Spinal cord (tissue), 10 donors: ENCODE data around the gene SIGLEC9. TPM values are rescaled to one million over a fixed set of nuclear protein-coding genes. Genes with fewer than 3 reads are reported as not detected.
A peak's percentile ranks its signal among the peaks of the same experiment; 100 is the strongest.

Source experiments
- DNase-seq, 6 donors: peaks; one replicate each; pipeline versions ENCODE4 v3.0.0 to v3.0.0-alpha.2; 2013 to 2015; ENCODE audit warnings: low spot score in 6 of 6, low read depth in 4 of 6
- H3K27ac ChIP-seq: one replicate; pipeline ENCODE4 v1.5.1; 2013; ENCODE audit warnings: low read depth, low read length, control low read depth
- H3K27me3 ChIP-seq: one replicate; pipeline ENCODE4 v1.6.1; 2013; ENCODE audit warnings: low read length; ENCODE audit not compliant: control insufficient read depth, insufficient read depth
- H3K36me3 ChIP-seq: one replicate; pipeline ENCODE4 v1.6.1; 2013; ENCODE audit warnings: low read length; ENCODE audit not compliant: control insufficient read depth, insufficient read depth
- H3K4me1 ChIP-seq: one replicate; pipeline ENCODE4 v1.6.1; 2013; ENCODE audit warnings: low read length; ENCODE audit not compliant: control insufficient read depth, insufficient read depth
- H3K4me3 ChIP-seq: one replicate; pipeline ENCODE4 v1.5.1; 2013; ENCODE audit warnings: low read depth, low read length, control low read depth
- H3K9me3 ChIP-seq: one replicate; pipeline ENCODE4 v1.6.1; 2013; ENCODE audit warnings: low read length; ENCODE audit not compliant: control insufficient read depth, insufficient read depth
- WGBS: methylation state at CpG from one replicate; pipeline ENCODE4 v1.1.5; 2013; ENCODE audit warnings: missing lambda C conversion rate; ENCODE audit not compliant: insufficient coverage; 5-methylcytosine and 5-hydroxymethylcytosine counted together
- polyA plus RNA-seq, 2 donors: library from polyadenylated mRNA; unstranded; fragments of 120-200 nt; gene quantifications; one replicate each; pipeline ENCODE4 v1.2.1, GENCODE V29; 2013; ENCODE audit not compliant: insufficient read length in 2 of 2
- total RNA-seq, 2 donors: library from RNA; depleted of rRNA in 1 of 2; stranded (reverse); fragments of 120-200 nt in 1 of 2; fragments of >200 nt in 1 of 2; gene quantifications; one replicate each; pipeline versions ENCODE4 v1.2.3 to v1.2.4, GENCODE V29; 2013 to 2014
- donor health status: healthy.

SIGLEC9 gene
- total and polyA plus RNA-seq, 4 donors: 1.2 to 2.2 (median 1.7) TPM

DNA sequence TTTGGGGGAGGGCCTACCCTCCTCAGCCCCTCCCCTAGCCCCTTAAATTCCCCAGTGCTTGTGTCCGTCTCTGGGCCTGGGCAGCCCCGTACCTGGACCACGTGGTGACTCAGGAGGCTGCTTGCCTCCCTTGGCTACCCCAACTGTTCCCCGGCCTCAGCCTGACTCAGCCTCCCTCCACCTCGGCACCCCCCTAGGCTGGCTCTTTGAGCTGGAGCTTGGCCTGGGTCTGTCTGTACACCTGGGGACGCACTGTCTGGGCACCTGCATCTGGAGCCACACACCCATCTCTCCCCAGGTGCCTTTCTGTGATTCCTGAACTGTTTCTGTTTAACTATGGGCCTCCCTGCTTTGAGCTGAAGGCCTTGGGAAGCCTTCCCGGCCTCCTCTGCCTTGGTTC, 40.2 kb upstream of the SIGLEC9 start:
- H3K9me3 ChIP-seq: no peaks in the 10 kb centered on the region
- H3K36me3 ChIP-seq: peaks cover 6% of the 10 kb centered on the region
- no peaks in the 10 kb centered on the region for H3K27me3 ChIP-seq
- no peak overlapping the region for H3K4me3 ChIP-seq
- H3K4me1 ChIP-seq: no peaks in the 10 kb centered on the region
- 83% methylated on average over 6 of the region's 7 CpGs for WGBS
- no peak overlapping the region for H3K27ac ChIP-seq
- DNase-seq: no peak

DNA sequence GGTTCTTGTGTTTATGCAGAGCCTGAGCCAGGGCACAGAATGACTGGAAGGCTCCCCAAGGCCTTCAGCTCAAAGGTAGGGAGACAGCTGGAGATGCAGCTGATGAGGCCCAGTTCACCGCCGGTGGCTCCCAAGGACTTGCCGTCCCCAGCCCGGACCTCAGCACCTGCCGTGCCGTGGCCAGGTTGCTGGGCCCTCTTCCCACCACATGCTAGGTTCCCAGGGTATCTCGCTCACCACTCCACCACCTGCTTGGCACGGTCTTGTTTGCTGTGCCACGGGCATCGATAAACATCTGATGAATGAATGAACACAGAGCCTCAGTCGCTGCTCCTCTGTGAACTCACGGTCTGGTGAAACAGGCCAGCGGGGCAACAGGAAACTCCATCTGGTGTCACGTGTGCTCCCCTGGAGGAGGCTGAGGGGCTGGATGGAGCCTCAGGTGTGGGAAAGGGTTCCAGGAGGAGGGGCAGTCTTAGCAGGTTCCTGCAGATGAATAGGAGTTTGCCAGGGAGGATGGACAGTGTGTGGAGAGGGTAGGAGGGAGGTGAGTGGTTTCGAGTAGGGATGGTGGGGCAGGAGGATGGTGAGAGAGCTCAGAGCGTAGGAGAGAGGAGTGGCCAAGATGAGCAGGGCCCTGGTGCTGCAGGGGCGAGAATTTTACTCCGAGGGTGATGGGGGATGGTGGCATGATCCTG, 38.4 kb upstream of the SIGLEC9 start:
- Histone ChIP-seq H3K36me3 (peaks cover 5% of the 10 kb centered on the region), H3K27ac (no peak overlapping the region), H3K4me1 (no peaks in the 10 kb centered on the region), H3K9me3 (no peaks in the 10 kb centered on the region), H3K4me3 (no peak overlapping the region), H3K27me3 (no peaks in the 10 kb centered on the region)
- 87% methylated on average over 18 of the region's 18 CpGs for WGBS
- DNase-seq: no peak

DNA sequence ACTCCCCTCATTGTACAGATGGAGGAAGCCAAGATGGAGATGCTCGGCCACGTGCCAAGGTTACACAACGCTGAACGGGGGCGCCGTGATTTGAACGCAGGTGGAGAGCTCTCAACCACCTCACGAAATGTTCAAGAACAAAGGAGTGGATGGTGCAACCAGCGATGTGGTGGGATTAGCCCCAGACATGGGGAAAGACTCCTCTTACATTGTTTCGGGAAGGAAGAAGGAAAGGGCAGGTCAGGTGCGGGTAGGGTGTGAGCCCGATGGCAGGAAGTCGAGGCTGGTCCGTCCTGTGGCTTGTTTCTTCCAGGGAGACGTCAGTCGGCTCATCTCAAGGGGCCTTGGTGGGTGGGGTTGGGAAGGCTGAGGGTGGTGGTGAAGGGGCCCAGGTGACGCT, 34.9 kb upstream of the SIGLEC9 start:
- 93% methylated on average over 16 of the region's 17 CpGs for WGBS
- no peak for DNase-seq
- H3K4me1 ChIP-seq: peaks cover 11% of the 10 kb centered on the region
- H3K9me3 ChIP-seq: no peaks in the 10 kb centered on the region
- no peaks in the 10 kb centered on the region for H3K27me3 ChIP-seq
- no peak overlapping the region for H3K27ac ChIP-seq
- H3K4me3 ChIP-seq: no peak overlapping the region
- peaks cover 11% of the 10 kb centered on the region for H3K36me3 ChIP-seq

DNA sequence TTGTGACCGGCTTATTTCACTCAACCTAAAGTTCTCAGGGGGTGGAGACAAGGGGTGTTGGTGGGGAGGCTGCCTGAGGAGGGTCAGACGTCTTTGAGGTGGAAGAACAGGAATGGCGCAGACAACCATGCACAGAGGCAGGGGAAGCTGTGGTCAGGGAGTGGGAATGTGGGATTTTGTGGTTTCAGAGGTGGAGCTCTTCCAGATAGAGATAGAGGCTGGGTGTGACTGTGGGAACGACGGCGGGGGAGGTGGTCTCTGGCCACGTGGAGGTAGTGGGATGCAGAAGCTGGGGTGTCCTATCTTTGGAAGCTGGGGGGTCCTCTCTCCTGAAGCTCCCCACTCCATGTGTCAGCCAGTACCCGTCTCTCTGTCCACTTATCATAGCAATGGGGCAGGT, 34.2 kb upstream of the SIGLEC9 start:
- H3K9me3 ChIP-seq: no peaks in the 10 kb centered on the region
- H3K4me1 ChIP-seq: peaks cover 14% of the 10 kb centered on the region
- H3K36me3 ChIP-seq: peaks cover 11% of the 10 kb centered on the region
- WGBS: 89% methylated on average over 4 of the region's 8 CpGs
- no peak for DNase-seq
- no peak overlapping the region for H3K4me3 ChIP-seq
- no peaks in the 10 kb centered on the region for H3K27me3 ChIP-seq
- no peak overlapping the region for H3K27ac ChIP-seq

DNA sequence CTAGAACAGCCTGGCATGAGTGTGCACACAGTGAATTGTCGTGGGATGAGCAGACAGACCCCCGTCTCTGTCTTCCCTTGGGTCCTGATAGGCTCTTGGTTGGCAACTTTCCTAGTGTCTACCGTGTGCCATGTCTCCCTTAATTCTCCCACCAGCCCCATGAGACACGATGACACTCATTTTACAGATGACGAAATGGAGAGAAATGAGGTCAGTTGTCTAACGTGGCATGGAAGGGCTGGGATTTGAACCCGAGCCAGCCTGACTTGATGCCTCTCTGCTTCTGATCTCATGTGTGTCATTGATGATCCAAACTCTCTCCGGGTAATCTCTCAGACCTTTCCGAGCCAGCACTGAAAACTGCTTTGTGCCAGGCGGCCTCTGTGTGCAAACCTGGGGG, 33.6 kb upstream of the SIGLEC9 start:
- no peak overlapping the region for H3K4me3 ChIP-seq
- H3K27me3 ChIP-seq: no peaks in the 10 kb centered on the region
- WGBS: 68% methylated on average over 7 of the region's 10 CpGs
- DNase-seq: no peak
- H3K4me1 ChIP-seq: peaks cover 14% of the 10 kb centered on the region
- no peaks in the 10 kb centered on the region for H3K9me3 ChIP-seq
- no peak overlapping the region for H3K27ac ChIP-seq
- peaks cover 10% of the 10 kb centered on the region for H3K36me3 ChIP-seq

DNA sequence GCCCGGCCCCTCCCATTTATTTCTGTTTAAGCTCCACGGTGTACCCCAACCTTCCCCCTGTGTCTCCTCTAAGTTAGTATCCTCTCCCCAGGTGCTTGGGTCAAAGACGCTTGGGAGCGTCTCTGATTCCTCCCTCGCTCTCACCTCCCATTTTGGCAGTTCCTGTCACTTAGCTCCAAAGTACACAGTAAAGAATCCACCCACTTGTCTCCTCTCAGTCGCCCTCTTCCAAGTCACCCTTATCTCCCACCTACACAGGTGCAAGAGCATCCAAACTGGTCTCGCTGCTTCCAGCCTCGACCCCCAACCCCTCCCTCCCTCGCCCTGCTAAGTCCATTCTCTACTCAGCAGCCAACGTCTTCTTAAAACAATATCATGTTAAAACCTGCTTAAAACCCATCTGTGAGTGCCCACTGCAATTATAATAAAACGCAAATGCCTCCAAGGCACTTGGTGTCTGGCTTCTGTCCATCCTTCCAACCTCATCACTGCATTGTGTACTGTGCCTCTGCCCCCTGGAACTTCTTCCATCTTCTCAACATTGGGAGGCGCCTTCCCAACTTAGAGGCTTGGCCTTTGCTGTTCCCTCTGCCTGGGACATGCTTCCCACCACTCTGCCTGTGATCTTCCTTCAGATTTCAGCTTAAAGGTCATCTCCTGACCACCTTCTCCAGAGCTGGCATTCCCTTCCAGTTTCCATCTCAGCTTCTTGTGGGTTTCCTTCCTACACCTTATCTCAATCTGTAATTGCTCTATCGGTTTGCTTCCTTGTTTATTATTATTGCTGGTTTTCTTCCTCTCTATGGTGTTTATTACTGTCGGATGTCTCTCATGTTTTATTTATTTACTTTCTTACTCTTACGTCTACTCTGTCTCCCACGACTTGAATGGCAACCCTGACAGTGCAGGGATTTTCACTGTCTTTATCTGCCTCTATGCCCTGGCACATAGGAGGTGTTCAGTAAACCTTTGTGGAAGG, 32.5 kb upstream of the SIGLEC9 start:
- Histone ChIP-seq H3K9me3 (no peaks in the 10 kb centered on the region), H3K27ac (no peak overlapping the region), H3K27me3 (no peaks in the 10 kb centered on the region), H3K4me1 (peaks cover 14% of the 10 kb centered on the region), H3K36me3 (peaks cover 6% of the 10 kb centered on the region), H3K4me3 (no peak overlapping the region)
- DNase-seq: no peak
- 60% methylated on average over 11 of the region's 16 CpGs for WGBS

DNA sequence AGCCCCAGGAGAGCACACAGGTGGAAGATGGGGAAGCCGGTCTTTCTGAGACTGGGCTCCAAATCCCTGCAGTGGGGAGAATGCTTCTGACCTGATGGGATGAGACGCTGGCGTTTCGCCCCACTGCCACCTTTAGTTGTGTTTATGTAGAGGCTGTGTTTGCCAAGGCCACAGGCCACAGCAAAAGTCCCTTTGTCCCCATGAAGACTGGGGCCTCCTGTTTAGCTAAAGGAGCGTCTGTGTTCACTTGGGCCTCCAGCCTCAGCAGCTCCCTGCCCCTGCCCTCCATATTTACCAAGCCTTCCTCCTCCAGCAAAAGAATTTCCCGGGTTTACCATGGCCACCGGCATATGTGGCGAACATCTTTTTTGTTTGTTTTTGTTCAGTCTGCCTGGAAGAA, 31.6 kb upstream of the SIGLEC9 start:
- WGBS: 40% methylated on average over 1 of the region's 8 CpGs
- DNase-seq: no peak
- Histone ChIP-seq H3K36me3 (peaks cover 10% of the 10 kb centered on the region), H3K27ac (no peak overlapping the region), H3K9me3 (no peaks in the 10 kb centered on the region), H3K4me1 (peaks cover 18% of the 10 kb centered on the region), H3K27me3 (no peaks in the 10 kb centered on the region), H3K4me3 (no peak overlapping the region)

DNA sequence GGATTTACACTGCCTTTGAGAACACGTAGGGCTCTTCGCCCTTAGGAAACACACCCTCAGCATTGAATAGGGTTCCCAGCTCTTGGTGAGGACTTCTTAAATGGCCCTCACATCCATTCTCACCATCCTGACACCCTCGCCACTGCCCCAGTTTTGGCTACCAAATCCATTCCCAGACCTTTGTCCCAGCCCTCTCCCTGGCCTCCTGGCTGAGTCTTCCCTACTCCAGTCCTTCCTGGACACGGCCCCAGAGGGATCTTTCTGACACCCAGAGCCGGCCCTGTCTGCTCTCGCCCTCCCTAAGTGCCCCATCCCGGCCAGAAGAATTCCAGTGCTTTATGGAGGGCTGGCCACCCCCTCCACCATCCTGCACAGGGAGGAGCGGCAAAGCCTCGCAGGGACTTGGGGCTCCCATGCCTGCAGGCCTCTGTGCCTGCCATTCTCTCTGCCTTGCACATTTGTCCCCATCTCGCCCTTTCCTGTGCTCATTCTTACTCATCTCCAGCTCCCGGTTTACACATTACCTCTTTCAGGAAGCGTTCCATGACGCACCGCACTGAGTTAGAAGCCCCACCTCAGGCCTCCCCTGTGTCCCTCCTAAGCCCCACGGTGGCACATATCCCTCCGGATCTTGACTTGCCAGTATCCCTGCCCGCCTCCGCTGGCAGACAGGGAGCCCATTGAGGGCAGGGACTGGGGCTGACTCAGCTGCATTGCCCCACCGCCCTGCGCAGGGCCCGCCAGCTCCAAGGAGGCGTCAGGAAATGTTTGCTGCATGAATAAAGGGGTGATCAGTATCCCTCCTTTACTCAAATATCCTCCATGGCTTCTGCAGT, 31.0 kb upstream of the SIGLEC9 start:
- Histone ChIP-seq H3K4me1 (peaks cover 21% of the 10 kb centered on the region), H3K27ac (no peak overlapping the region), H3K27me3 (no peaks in the 10 kb centered on the region), H3K9me3 (no peaks in the 10 kb centered on the region), H3K36me3 (peaks cover 14% of the 10 kb centered on the region), H3K4me3 (no peak overlapping the region)
- 67% methylated on average over 15 of the region's 22 CpGs for WGBS
- no peak for DNase-seq

DNA sequence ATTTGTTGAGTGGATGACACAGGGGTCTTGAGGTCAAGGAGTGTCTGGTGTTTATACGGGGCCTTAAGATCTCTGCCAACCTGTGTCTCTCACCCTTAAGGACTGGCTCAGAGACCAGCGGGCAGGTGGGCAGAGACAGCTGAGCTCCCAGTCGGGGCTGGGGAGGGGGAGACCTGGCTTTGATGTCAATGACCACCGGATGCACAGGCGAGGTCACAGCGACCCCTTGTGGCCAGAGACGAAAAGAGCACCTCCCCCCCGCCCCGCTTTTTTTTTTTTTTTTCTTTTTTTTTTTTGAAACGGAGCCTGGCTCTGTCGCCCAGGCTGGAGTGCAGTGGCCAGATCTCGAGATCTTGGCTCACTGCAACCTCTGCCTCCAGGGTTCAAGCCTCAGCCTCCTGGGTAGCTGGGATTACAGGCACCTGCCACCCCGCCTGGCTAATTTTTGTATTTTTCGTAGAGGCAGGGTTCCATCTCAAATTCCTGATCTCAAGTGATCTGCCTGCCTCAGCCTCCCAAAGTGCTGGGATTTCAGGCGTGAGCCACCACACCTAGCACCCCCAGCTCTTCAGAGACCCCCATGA, 29.9 kb upstream of the SIGLEC9 start:
- no peak overlapping the region for H3K4me3 ChIP-seq
- H3K27me3 ChIP-seq: no peaks in the 10 kb centered on the region
- DNase-seq: peak in 2 of 6 donors; percentile 39 to 50
- H3K9me3 ChIP-seq: no peaks in the 10 kb centered on the region
- H3K4me1 ChIP-seq: peaks cover 29% of the 10 kb centered on the region
- no peak overlapping the region for H3K27ac ChIP-seq
- H3K36me3 ChIP-seq: peaks cover 22% of the 10 kb centered on the region
- 31% methylated on average over 10 of the region's 15 CpGs for WGBS
